ENCODE data around the gene LIPE.

- no peak for TF ChIP-seq CTCF (conservative IDR thresholded peaks at IDR 0.05; ENCODE audit: low read length)
- TF ChIP-seq EZH2phosphoT487 (IDR thresholded peaks at IDR 0.05; ENCODE audit: borderline replicate concordance) = no peak
Measured at GRCh38 chr19:42396381-42397262, 30.6 kb downstream of the LIPE start.
